Esophagus squamous epithelium (tissue), 5 donors: ENCODE measurements around the gene PALD1. TPM values are rescaled to one million over a fixed set of nuclear protein-coding genes. Genes with fewer than 3 reads are reported as not detected.

Source experiments
- DNase-seq: peaks from one replicate; lab custom pipeline; 2025; lab: John Stamatoyannopoulos, UW
- H3K27ac ChIP-seq, 4 donors: fragments of 200-600 bp; sonication (generic); one replicate each; pipeline ENCODE4 v1.5.1; 2016 to 2019; ENCODE audit warnings: mild to moderate bottlenecking in 1 of 4
- H3K27me3 ChIP-seq, 4 donors: fragments of 200-600 bp; sonication (generic); 1 replicate in 3 of 4; 2 replicates in 1 of 4; pipeline versions ENCODE4 v1.5.1 to v1.6.0; 2017 to 2021; ENCODE audit warnings: antibody characterized with exemption in 1 of 4
- H3K36me3 ChIP-seq, 3 donors: fragments of 200-600 bp; sonication (generic); one replicate each; pipeline ENCODE4 v1.5.1; 2016 to 2019
- H3K4me1 ChIP-seq, 3 donors: fragments of 200-600 bp; sonication (generic); one replicate each; pipeline ENCODE4 v1.5.1; 2017 to 2019
- H3K4me3 ChIP-seq, 4 donors: fragments of 200-600 bp; sonication (generic); 1 replicate in 3 of 4; 2 replicates in 1 of 4; pipeline ENCODE4 v1.5.1; 2016 to 2019; ENCODE audit warnings: mild to moderate bottlenecking in 2 of 4, moderate library complexity in 1 of 4
- H3K9me3 ChIP-seq, 3 donors: fragments of 200-600 bp; sonication (generic); one replicate each; pipeline ENCODE4 v1.5.1; 2016 to 2019
- CTCF ChIP-seq, 6 experiments: fragments of 450-650 bp in 4 of 6; fragments of 200-600 bp in 2 of 6; sonication (generic) in 2 of 6; IDR thresholded peaks; one replicate each; pipeline ENCODE4 v1.5.1; 2016 to 2019; ENCODE audit warnings: antibody characterized with exemption in 6 of 6, mild to moderate bottlenecking in 4 of 6, moderate library complexity in 4 of 6
- POLR2A ChIP-seq, 4 donors: fragments of 450-650 bp; IDR thresholded peaks; one replicate each; pipeline ENCODE4 v1.6.1; 2017; ENCODE audit warnings: antibody characterized with exemption in 4 of 4, mild to moderate bottlenecking in 4 of 4, moderate library complexity in 3 of 4
- WGBS, 2 donors: methylation state at CpG; one replicate each; pipeline ENCODE4 v1.1.5; 2018; 5-methylcytosine and 5-hydroxymethylcytosine counted together
- intact Hi-C: fragments of 100-400 bp; cut with DNase I; formaldehyde crosslinking; loops from one replicate; pipeline ENCODE4 v1.15.0; 2022
- total RNA-seq, 4 donors: library from RNA; depleted of rRNA; stranded (reverse); fragments of >200 nt; gene quantifications; one replicate each; pipeline ENCODE4 v1.1.0, GENCODE V29; 2016
- donor health status: DM: yes; HTN: yes; CAD: no.

Gene PALD1
- total RNA-seq, 4 donors from 2014 or later: 2.6 to 11.3 (median 4.5) TPM

GRCh38 chr10:70441161-70441894 is 37.2 kb upstream of the PALD1 start, which contains the start of gene NODAL:
Gene NODAL (minus strand): TSS chr10:70441681. CDS start chr10:70441667, 14 bp downstream.
- WGBS, 2 donors: 40% methylated on average over 1 of the region's 60 CpGs; no CpG with 5 or more reads in 1 of the 2 donors
- Histone ChIP-seq H3K36me3 (no peaks in the 10 kb centered on the region), H3K27ac (no peak within 1 kb of the TSS), H3K4me3 (peak within 1 kb of the TSS in 3 of 4 donors; percentile 4 to 60 (median 34)), H3K27me3 (peaks cover 10 to 55% (median 20%) of the 10 kb centered on the region in 4 donors), H3K4me1 (peaks cover 15 to 37% (median 16%) of the 10 kb centered on the region in 3 donors), H3K9me3 (no peaks in the 10 kb centered on the region)
- intact Hi-C loops: no loop called here
- DNase-seq: no peak
- TF ChIP-seq POLR2A (IDR thresholded peaks at IDR 0.05): no peak
- peak in 1 of 6 experiments; percentile 5 for TF ChIP-seq CTCF (IDR thresholded peaks at IDR 0.05)

GRCh38 chr10:70441895-70442309 is 36.7 kb upstream of the PALD1 start:
- Histone ChIP-seq H3K4me1 (peaks cover 15 to 41% (median 16%) of the 10 kb centered on the region in 3 donors), H3K36me3 (no peaks in the 10 kb centered on the region), H3K27me3 (peaks cover 10 to 55% (median 20%) of the 10 kb centered on the region in 4 donors), H3K9me3 (no peaks in the 10 kb centered on the region), H3K4me3 (peak overlapping the region in 1 of 4 donors; percentile 60), H3K27ac (no peak overlapping the region)
- DNase-seq: no peak
- intact Hi-C loops: no loop called here
- 20 to 39% methylated on average over 2 to 5 of the region's 12 CpGs for WGBS, 2 donors
- TF ChIP-seq POLR2A (IDR thresholded peaks at IDR 0.05): no peak
- no peak for TF ChIP-seq CTCF (IDR thresholded peaks at IDR 0.05)

- Histone ChIP-seq H3K4me1 (peaks cover 15 to 41% (median 16%) of the 10 kb centered on the region in 3 donors), H3K4me3 (no peak overlapping the region), H3K27ac (no peak overlapping the region), H3K9me3 (no peaks in the 10 kb centered on the region), H3K27me3 (peaks cover 10 to 55% (median 20%) of the 10 kb centered on the region in 4 donors), H3K36me3 (no peaks in the 10 kb centered on the region)
- DNase-seq: no peak
- TF ChIP-seq CTCF (IDR thresholded peaks at IDR 0.05) (no peak), POLR2A (IDR thresholded peaks at IDR 0.05) (no peak)
- intact Hi-C loops: no loop called here
- 60 to 69% methylated on average over 4 to 5 of the region's 6 CpGs for WGBS, 2 donors
Observed at GRCh38 chr10:70442332-70442988, 36.1 kb upstream of the PALD1 start.

- WGBS, 2 donors: 89 to 90% methylated on average over 4 of the region's 4 CpGs
- TF ChIP-seq CTCF (IDR thresholded peaks at IDR 0.05) (no peak), POLR2A (IDR thresholded peaks at IDR 0.05) (no peak)
- no peak overlapping the region for H3K27ac ChIP-seq
- no peaks in the 10 kb centered on the region for H3K9me3 ChIP-seq
- no peaks in the 10 kb centered on the region for H3K36me3 ChIP-seq
- peaks cover 15 to 50% (median 16%) of the 10 kb centered on the region in 3 donors for H3K4me1 ChIP-seq
- no peak overlapping the region for H3K4me3 ChIP-seq
- intact Hi-C loops: no loop called here
- peaks cover 10 to 40% (median 20%) of the 10 kb centered on the region in 4 donors for H3K27me3 ChIP-seq
- DNase-seq: no peak
Observed at GRCh38 chr10:70444744-70445143, 33.8 kb upstream of the PALD1 start.
